ENCODE results near the gene SLC25A17. TPM values are rescaled to one million over a fixed set of nuclear protein-coding genes. Genes with fewer than 3 reads are reported as not detected.
"Not testable (repeated sequence)": the region's sequence is repeated elsewhere in the genome, so short reads cannot be mapped to it uniquely, and the experiment has no call there.

The SLC25A17 gene
- total and polyA plus RNA-seq, 11 donors, result 2.3 to 9.6 (median 4.0) TPM

GRCh38 chr22:40826984-40827741 is 8.0 kb upstream of the SLC25A17 start:
- ATAC-seq (no peak), DNase-seq (no peak)
- Histone ChIP-seq H3K36me3 (peaks cover 0 to 100% (median 91%) of the 10 kb centered on the region in 9 donors), H3K9me3 (no peaks in the 10 kb centered on the region), H3K4me3 (no peak overlapping the region), H3K27ac (no peak overlapping the region), H3K27me3 (no peaks in the 10 kb centered on the region), H3K4me1 (peaks cover 0 to 3% (median 0%) of the 10 kb centered on the region in 12 donors)
- intact Hi-C loops (cut with DNase I), result no loop called here
- WGBS, 4 donors, result 77 to 79% (median 79%) methylated on average over 7 of the region's 7 CpGs
- TF ChIP-seq CTCF (IDR thresholded peaks at IDR 0.05) (no peak), POLR2A (IDR thresholded peaks at IDR 0.05) (no peak)

- H3K9me3 ChIP-seq; ATAC-seq; DNase-seq; H3K4me1 ChIP-seq; intact Hi-C loops (cut with DNase I); H3K4me3 ChIP-seq; H3K27ac ChIP-seq; H3K27me3 ChIP-seq: not testable (repeated sequence)
- 86 to 100% (median 95%) methylated on average over 1 to 2 of the region's 2 CpGs for WGBS, 4 donors
- H3K36me3 ChIP-seq, result peaks cover 0 to 93% (median 83%) of the 10 kb centered on the region in 9 donors
Observed at GRCh38 chr22:40826292-40826691, 7.1 kb upstream of the SLC25A17 start.

- Histone ChIP-seq H3K36me3 (peaks cover 0 to 64% (median 54%) of the 10 kb centered on the region in 9 donors), H3K27me3 (no peaks in the 10 kb centered on the region), H3K4me3 (no peak overlapping the region), H3K9me3 (no peaks in the 10 kb centered on the region), H3K27ac (no peak overlapping the region), H3K4me1 (peaks cover 0 to 14% (median 8%) of the 10 kb centered on the region in 12 donors)
- TF ChIP-seq CTCF (IDR thresholded peaks at IDR 0.05) (no peak), POLR2A (IDR thresholded peaks at IDR 0.05) (no peak)
- no peak for ATAC-seq
- no peak for DNase-seq
- intact Hi-C loops (cut with DNase I), result no loop called here
- 57 to 74% (median 68%) methylated on average over 1 of the region's 1 CpG for WGBS, 4 donors
Observed at GRCh38 chr22:40823426-40823825, 4.3 kb upstream of the SLC25A17 start.

- Histone ChIP-seq H3K4me3 (peak overlapping the region; percentile 57 to 99 (median 82)), H3K4me1 (peaks cover 0 to 27% (median 19%) of the 10 kb centered on the region in 12 donors), H3K36me3 (peaks cover 0 to 27% (median 16%) of the 10 kb centered on the region in 9 donors), H3K27ac (peak overlapping the region in 11 of 12 donors; percentile 31 to 88 (median 77)), H3K27me3 (no peaks in the 10 kb centered on the region), H3K9me3 (no peaks in the 10 kb centered on the region)
- ATAC-seq (peak in 1 of 4 donors; percentile 8), DNase-seq (no peak)
- intact Hi-C loops (cut with DNase I), result loop anchor here in 3 of 10 donors (2.0 to 5.0 kb wide), 2 partner anchors 33 to 37 kb away; partner anchors contain the start of genes ST13 (in 2 of the 3) and XPNPEP3 (in 2 of the 3)
- WGBS, 4 donors, result 3 to 9% (median 5%) methylated on average over 4 of the region's 4 CpGs
- no peak for TF ChIP-seq POLR2A (IDR thresholded peaks at IDR 0.05)
- TF ChIP-seq CTCF (IDR thresholded peaks at IDR 0.05), result no peak
Observed at GRCh38 chr22:40819599-40820140, 524 bp upstream of the SLC25A17 start.
